Forelimb muscle (tissue), 1 donor: ENCODE results near the gene CAV1. TPM values are rescaled to one million over a fixed set of nuclear protein-coding genes. Genes with fewer than 3 reads are reported as not detected.

Source experiments
- DNase-seq: peaks from one replicate; pipeline ENCODE4 v3.0.0-alpha.2; 2013; ENCODE audit warnings: low read depth
- polyA plus RNA-seq: library from polyadenylated mRNA; unstranded; fragments of 120-200 nt; gene quantifications from one replicate; pipeline ENCODE4 v1.2.1, GENCODE V29; 2013; ENCODE audit not compliant: insufficient read length

Gene CAV1
- polyA plus RNA-seq, 1 donor, result 162 TPM

DNA sequence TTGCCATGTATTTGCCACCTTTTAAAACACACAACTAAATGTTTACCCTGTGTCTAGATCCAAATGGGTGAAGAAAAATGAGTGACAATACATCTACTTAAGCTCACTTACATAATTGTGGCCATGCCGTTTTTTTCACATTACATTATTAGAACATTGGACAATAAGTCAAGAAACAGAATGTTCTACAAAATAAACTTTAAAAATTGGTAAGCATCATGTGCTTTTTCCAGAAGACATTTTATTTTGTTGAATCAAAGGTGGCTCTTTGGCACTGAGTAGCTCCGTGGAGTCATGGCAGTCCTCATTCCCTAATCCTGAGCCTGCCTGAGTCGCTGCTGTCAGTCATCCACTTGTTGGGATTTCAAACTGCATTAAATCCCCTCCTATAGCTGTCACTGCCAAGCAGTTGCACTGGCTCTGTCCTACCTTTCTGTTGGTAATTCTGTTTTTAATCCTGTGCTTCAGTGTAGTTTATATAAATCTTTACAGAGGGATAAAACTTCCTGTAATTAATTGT, 32.3 kb downstream of the CAV1 start:
- DNase-seq, result no peak

DNA sequence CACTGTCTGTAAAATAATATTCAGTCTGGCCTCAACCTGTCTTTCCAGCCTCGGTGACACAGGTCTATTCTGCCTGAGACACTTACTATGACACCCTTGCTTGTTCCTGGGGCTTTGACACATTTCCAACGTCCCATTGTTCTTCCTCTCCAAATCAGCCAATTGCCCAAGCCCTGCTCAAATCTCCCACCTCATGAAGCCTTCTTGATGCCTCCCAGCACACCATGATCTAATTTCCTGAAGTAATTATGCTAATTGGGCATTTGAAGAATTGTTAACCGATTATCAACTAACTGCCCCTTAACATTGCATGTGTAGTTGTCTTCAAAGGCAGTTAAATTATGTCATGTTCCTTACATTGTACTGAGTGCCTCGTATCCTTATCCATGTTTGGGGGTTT, 33.1 kb downstream of the CAV1 start:
- DNase-seq, result no peak

- DNase-seq, result no peak
These were observed 35.5 kb downstream of the CAV1 start for GRCh38 chr7:116560021-116560970.

GRCh38 chr7:116561697-116562483, 37.1 kb downstream of the CAV1 start:
- no peak for DNase-seq

GRCh38 chr7:116562529-116563121, 37.8 kb downstream of the CAV1 start:
- DNase-seq, result no peak

DNA sequence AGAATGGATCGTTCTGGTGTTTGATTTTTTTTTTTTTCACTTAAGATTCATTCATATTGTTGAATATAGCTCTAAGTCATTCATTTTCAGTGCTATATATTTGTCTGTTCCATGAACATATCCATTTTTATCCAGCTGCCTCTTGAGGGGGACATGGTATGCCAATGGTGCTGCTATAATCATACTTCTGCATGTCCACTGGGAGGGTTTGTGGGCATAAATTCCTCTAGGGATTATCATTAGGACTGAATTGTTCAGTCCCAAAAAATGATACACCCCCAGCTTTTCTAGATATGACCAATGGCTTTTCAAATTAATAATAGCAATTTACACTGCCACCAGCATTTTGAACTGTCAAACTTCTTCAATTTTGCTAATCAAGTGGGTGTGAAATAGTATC, 41.1 kb downstream of the CAV1 start:
- no peak for DNase-seq

GRCh38 chr7:116566666-116567065, 41.8 kb downstream of the CAV1 start:
- DNase-seq, result no peak

- DNase-seq, result no peak
These were observed 44.9 kb downstream of the CAV1 start for GRCh38 chr7:116569737-116570136.

GRCh38 chr7:116570306-116570705, 45.5 kb downstream of the CAV1 start:
- no peak for DNase-seq

GRCh38 chr7:116571037-116571436, 46.2 kb downstream of the CAV1 start:
- peak; percentile 39 for DNase-seq

DNA sequence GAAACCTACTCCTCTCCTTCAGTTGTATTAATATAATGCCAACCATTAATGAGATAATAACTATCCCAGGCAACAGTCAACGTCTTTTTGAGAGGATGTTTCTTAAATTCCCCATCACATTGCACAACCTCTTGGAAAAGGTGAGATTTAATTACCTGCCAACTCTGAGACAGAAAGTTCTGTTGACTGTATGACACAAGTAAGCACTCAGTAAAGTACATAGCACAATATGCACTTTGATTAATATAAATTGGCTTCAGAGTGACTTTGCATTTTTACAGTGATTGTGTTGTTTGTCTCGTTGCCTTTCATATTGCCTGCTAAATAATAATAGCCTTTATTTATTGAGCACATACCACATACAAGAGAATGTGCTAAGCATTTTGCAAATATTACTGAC, 46.7 kb downstream of the CAV1 start:
- no peak for DNase-seq

DNA sequence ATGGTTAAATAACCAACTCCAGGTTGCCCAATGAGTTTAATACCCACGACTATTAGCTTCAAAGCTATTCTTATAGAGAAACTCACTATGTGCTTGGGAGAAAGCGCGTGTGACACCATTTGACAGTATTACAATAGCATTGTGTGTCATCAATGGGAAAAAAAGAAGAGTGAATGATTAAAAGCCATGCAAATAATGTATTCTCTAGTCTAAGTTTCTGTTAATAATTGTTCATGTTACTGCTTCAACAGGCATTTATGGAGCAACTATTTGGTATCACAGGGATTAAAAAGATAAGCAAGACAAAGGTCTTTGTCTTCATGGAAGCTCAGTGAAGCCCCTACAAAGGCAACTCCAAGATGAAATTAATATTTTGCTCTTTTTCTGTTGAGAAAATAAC, 47.2 kb downstream of the CAV1 start:
- DNase-seq, result no peak

GRCh38 chr7:116573541-116573940, 48.7 kb downstream of the CAV1 start:
- DNase-seq, result no peak

DNA sequence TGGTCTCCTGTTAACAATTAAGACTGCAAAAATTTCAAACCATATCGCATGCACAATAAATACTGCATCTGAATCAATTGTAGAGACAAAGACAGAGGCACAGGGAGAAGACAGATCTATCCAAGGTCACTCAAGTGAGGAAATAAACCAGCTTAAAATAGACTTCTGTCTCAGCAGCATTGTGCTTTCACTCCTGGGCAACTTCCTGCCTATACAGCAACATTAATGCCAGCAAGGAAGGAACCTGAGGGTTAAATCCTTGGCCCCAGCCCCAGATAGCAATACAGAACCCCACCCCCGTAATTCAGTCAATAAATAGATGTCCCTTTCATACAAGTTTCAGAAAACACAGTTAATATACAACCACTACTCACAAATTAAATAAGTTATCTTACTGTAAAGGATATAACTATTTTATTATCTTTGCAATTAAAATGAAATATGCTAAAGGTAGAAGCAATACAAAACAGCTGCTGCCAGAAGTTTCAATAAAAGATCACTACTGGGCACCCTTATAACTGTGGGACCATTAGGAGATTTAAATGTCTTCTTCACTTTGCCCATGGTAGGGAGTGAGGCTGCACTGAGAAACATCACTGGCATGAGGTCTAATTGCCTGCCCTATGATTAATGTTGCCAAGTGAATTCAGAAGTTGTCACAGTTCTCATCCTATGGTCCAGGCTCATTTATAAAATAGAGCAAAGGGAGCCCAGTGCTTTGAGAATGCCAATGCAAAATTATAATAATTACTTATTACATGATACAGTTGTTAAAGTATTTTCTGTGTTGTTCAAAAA, 49.4 kb downstream of the CAV1 start:
- DNase-seq, result no peak

DNA sequence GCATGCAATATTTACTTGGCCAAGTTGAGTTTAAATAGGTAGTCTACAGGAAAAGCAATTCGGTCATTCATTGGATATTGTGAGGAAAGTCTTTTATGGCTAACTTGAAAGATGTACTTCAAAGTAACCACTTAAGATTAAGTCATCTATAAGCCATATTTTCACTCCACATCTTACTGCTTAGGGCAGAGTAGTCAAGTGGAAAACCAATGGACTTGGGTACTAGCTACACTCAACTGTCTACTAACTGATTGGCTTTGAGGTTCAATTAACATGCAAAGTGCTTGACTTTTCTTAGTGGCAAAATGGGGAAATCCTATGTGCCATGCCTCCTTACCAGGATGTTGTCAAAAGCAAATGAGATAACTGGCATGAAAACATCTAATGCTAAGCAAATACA, 51.0 kb downstream of the CAV1 start:
- DNase-seq, result no peak

DNA sequence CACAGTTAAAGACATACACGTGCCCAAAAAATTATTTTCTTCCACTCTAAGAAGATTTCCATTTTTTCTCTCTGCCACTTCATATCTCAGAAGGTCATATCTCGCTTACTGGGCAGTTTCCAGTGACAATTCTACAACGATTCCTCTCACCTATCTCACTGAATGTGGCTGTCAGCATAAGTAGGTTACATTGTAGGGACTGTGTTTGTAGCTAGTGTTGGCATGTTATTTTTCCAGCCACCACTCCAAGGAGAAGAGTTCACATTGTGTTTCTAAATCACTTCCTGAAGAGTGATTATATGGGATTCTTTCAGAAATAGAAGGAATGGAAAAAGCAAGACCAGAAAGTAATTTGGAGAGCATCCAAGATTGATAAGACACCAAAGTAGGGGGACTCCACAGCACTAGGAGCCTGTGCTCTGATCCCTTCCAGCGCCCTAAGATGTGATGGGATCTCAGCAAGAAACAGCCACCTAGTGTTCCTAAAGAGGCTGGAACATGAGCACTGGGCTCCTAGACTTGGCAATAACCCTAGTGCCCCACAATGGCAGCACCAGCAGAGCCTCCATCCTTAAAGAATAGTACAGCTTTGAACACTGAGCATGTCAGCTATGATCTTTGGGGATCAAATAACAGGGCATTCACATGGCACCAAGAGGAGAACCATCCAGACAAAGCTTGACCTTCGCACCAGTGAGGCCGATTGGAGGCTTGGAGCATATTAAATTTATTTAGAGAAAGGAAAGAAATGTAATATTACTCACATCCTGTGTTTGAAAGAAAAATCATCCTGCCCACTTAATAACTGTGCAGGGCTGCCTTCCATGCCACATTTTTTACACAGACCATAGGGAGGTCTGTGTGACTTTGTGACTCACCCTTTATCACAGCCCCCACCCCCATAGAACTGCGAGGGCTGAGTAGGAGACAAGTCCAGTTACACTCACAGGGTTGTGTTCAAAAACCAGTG, 51.8 kb downstream of the CAV1 start:
- DNase-seq, result no peak

DNA sequence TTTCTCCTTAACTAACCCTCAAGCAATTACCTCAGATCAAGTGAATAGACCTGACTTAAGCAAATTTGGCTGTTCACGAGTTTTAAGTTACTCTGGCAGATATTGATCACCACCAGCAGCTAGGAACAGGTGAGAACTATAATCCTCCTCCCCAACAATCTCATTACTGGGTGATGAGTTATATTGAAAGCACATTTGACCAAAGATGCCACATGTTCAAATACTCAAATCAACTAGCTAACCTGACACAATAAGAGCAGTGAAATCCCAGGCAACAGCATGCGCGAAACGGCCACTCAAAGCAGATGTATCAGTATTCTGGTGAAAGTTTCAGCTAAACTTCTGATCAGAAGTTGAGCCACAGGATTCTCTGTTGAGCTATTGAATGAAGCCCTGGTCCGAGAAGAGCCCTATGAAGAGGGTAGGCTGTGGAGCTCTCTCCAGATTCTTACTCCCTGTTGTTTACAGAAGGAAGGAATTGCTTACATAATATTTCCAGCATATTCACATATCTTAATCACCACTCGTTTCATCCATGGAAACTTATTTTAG, 52.6 kb downstream of the CAV1 start:
- no peak for DNase-seq

DNA sequence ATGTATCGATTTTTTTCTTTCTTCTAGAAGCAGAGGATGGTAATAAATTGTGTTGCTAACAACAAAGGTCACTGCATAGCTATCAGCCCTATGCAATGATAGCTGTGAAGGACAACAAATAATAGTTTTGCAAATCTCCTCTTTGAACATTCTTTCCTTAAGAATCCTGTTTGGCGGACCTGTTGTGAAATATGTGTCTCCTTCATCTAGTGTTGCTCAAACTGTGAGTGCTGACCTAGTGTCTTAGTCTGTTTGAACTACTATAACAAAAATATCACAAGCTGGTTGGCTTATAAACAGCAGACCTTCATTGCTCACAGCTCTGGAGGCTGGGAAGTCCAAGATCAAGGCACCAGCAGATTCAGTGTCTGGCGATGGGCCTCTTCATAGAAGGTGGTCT, 53.7 kb downstream of the CAV1 start:
- DNase-seq, result no peak

- DNase-seq, result no peak
These were observed 54.5 kb downstream of the CAV1 start for GRCh38 chr7:116579322-116579721.

DNA sequence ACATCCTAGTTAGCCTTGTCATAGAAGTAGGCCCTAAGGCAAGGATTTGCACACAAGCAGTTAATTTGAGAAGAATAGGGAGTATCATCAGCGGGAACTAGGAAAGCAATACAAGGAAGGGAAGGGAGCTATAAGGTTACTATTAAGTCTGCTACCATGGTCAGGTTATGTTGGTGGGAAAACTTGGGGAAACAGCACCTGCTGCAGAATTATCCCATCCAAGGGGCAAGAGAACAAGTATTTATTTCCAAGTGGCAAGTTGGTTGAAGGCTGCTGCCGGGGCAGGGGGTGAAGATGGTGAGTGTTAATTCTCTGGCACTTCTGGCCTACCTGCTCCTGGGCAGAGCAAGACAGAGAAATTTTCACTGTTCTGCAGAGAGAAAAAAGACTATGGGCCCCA, 55.0 kb downstream of the CAV1 start:
- no peak for DNase-seq
